Breast epithelium (tissue), 3 donors: ENCODE data around the gene C12orf42.

ENCODE experiments used
- POLR2A ChIP-seq: fragments of 450-650 bp; IDR thresholded peaks from one replicate; pipeline ENCODE4 v1.6.1; 2016; ENCODE audit warnings: antibody characterized with exemption, mild to moderate bottlenecking, moderate library complexity
- TF ChIP-seq, protein P1 (sequence below), 3 donors: fragments of 450-650 bp; IDR thresholded peaks; one replicate each; pipeline ENCODE4 v1.5.1; 2016 to 2017; ENCODE audit warnings: antibody characterized with exemption in 3 of 3, mild to moderate bottlenecking in 3 of 3, moderate library complexity in 3 of 3

DNA sequence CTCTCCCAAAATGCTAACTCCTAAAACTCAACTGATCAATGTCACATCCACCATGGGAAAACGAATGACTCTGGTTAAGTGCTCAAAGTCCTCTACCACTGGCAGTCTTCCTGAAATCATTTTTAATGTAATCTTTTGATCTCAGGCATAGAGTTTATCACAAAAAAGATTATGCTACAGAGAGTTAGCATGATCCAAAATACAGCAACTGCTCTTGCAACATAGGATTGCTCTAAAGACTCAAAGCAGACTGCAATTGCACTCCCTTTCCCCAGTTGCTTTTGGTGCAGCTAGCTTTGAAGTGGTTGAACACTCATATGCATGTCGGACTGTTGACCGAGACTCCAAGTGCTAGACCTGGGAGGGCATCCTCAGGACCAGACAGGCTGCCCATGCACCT, 109.3 kb downstream of the C12orf42 start:
- TF ChIP-seq, protein P1, sequence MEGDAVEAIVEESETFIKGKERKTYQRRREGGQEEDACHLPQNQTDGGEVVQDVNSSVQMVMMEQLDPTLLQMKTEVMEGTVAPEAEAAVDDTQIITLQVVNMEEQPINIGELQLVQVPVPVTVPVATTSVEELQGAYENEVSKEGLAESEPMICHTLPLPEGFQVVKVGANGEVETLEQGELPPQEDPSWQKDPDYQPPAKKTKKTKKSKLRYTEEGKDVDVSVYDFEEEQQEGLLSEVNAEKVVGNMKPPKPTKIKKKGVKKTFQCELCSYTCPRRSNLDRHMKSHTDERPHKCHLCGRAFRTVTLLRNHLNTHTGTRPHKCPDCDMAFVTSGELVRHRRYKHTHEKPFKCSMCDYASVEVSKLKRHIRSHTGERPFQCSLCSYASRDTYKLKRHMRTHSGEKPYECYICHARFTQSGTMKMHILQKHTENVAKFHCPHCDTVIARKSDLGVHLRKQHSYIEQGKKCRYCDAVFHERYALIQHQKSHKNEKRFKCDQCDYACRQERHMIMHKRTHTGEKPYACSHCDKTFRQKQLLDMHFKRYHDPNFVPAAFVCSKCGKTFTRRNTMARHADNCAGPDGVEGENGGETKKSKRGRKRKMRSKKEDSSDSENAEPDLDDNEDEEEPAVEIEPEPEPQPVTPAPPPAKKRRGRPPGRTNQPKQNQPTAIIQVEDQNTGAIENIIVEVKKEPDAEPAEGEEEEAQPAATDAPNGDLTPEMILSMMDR (IDR thresholded peaks at IDR 0.05), result no peak
- no peak for TF ChIP-seq POLR2A
